MM.1S (cell line): ENCODE measurements around the gene MIPOL1.
"Not testable (repeated sequence)": the region's sequence is repeated elsewhere in the genome, so short reads cannot be mapped to it uniquely, and the experiment has no call there.

Experiments
- EZH2 ChIP-seq: fragments of 300-600 bp; sonication (generic); optimal IDR thresholded peaks from 2 replicates; pipeline ENCODE3; 2017; ENCODE audit warnings: low read depth, mild to moderate bottlenecking, antibody characterized with exemption, low read length, mixed read lengths
- EZH2phosphoT487 ChIP-seq: fragments of 300-600 bp; sonication (generic); IDR thresholded peaks from 2 replicates; pipeline ENCODE4 v1.6.1; 2018; ENCODE audit warnings: antibody characterized with exemption, low read length
- TF ChIP-seq, protein P1 (sequence below): fragments of 300-600 bp; sonication (generic); IDR thresholded peaks from 2 replicates; pipeline ENCODE4 v1.5.1; 2016; ENCODE audit warnings: antibody characterized with exemption, low read length, mixed read lengths

- TF ChIP-seq, protein P1, sequence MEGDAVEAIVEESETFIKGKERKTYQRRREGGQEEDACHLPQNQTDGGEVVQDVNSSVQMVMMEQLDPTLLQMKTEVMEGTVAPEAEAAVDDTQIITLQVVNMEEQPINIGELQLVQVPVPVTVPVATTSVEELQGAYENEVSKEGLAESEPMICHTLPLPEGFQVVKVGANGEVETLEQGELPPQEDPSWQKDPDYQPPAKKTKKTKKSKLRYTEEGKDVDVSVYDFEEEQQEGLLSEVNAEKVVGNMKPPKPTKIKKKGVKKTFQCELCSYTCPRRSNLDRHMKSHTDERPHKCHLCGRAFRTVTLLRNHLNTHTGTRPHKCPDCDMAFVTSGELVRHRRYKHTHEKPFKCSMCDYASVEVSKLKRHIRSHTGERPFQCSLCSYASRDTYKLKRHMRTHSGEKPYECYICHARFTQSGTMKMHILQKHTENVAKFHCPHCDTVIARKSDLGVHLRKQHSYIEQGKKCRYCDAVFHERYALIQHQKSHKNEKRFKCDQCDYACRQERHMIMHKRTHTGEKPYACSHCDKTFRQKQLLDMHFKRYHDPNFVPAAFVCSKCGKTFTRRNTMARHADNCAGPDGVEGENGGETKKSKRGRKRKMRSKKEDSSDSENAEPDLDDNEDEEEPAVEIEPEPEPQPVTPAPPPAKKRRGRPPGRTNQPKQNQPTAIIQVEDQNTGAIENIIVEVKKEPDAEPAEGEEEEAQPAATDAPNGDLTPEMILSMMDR = not testable (repeated sequence)
- TF ChIP-seq EZH2, EZH2phosphoT487: not testable (repeated sequence)
Measured at GRCh38 chr14:37189733-37190132, 8.0 kb upstream of the MIPOL1 start.
